ENCODE results near the gene CIB1.
"Not testable (repeated sequence)": the region's sequence is repeated elsewhere in the genome, so short reads cannot be mapped to it uniquely, and the experiment has no call there.

Gene CIB1

GRCh38 chr15:90233387-90234095, at the start of gene CIB1:
Gene CIB1 (minus strand): TSS chr15:90233941. CDS start chr15:90233885, 56 bp downstream.
- peak; percentile 99 for DNase-seq

DNA sequence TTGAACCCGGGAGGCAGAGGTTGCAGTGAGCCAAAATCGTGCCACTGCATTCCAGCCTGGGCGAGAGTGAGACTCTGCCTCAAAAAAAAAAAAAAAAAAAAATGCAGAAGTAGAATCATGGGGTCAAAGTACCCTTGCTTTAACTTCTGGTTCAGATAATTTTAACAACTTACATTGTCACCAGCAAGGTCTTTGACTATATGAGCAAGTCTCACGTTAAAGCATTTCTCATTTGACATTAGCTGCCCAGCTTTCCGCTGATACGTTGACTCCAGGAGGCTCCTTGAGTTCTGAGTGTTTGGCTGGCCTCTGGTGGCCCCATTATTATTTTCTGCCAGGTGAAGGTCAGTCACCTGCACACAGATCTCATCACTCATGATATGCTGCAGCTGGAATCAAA, 47.9 kb upstream of the CIB1 start:
- DNase-seq, result not testable (repeated sequence)

DNA sequence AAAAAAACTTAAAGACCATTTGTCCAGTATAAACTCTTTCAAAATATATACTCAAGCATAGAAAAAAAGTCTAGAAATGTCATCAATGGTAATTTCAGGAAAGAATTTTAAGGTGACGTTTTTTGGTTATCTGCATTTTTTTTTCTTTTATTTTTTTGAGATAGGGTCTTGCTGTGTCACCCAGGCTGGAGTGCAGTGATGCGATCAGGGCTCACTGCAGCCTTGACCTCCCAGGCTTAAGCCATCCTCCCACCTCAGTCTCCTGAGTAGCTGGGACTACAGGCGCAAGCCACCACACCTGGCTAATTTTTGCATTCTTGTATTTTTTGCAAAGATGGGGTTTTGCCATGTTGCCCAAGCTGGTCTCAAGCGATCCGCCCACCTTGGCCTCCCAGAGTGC, 47.0 kb upstream of the CIB1 start:
- not testable (repeated sequence) for DNase-seq

- not testable (repeated sequence) for DNase-seq
These were observed 44.7 kb upstream of the CIB1 start for GRCh38 chr15:90278467-90278866.

GRCh38 chr15:90271459-90272166, 37.9 kb upstream of the CIB1 start:
- no peak for DNase-seq

DNA sequence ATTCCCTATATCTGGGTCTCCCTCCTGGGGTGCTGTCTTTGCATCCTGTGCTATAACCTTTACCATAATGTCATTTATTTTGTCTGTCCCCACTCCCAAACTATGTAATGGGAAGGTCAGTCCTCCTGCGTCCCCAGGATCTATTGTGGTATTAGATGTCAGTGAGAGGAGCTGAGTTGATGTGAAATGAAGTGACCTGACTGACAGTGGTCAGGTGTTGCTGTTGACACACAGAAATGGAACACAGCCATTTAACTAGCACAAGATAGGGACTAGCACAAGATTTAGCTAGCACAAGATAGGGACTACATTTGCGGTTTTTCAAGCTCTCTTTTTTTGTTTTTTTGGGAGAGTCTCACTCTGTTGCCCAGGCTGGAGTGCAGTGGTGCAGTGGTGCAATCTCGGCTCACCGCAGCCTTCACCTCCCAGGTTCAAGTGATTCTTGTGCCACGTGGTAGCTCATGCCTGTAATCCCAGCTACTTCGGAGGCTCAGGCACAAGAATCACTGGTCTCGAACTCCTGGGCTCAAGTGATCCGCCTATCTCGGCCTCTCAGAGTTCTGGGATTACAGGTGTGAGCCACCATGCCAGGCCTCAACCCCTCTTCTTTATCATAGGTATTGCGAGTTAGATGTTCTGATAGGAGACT, 36.9 kb upstream of the CIB1 start:
- DNase-seq, result no peak

GRCh38 chr15:90268415-90268814, 34.7 kb upstream of the CIB1 start:
- DNase-seq, result no peak

DNA sequence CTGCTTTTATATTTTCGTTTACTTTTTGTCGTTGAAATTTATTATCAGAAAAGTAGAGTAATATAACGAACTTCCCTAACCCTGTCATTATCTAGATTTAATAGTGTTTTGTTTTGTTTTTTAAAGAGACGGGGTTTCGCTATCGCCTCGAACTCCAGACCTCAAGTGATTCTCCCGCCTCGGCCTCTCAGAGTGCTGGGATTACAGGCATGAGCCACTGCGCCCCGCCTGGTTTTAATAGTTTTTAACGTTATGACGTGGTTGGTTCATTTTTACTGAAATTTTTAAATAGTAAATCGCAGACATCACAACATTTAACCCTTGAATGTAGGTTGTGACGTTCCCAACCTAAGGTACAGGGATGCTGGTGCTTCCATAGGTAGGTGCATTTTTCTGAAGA, 32.7 kb upstream of the CIB1 start:
- DNase-seq, result peak; percentile 41

- no peak for DNase-seq
These were observed 32.3 kb upstream of the CIB1 start for GRCh38 chr15:90266061-90266431.

DNA sequence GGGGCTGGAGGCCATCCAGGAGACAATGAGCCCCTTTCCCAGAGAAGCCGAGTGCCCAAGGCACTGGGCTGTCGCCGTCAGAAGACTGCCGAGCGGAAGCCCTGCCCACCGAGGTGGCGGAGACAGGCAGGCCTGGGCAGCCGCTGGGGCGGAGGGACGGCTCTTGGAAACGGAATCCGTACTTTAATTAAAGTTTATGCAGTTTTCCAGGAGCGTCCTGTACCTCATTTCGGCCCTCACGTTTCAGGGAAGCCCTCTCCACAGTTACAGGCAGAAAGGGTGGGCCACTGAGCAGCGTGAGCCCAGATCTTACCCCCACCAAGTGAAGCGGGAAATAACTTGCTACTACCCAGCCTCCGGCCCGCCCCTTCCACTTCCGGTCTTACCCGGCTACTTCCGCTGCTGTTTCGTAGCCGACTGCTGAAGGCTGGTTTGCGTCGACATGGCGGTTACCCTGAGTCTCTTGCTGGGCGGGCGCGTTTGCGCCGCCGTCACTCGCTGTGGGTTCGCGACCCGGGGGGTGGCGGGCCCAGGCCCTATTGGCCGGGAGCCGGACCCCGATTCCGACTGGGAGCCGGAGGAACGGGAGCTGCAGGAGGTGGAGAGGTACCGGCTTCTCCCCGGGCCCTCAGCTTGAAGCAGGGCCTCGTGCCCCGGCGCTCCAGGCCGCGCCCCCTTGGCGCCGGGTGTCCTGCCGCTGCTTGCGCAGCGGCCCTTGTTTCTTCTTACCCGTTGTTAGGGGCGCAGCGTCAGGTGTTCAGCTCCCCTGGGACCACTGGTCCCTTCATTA, 31.7 kb upstream of the CIB1 start, which contains the start of gene NGRN:
NGRN (plus strand) TSS at position 402 of the 790 bp plus-strand sequence; CDS start at position 443, 41 bp downstream.
- peak; percentile 97 for DNase-seq

GRCh38 chr15:90264671-90265070, 30.9 kb upstream of the CIB1 start:
- DNase-seq, result no peak

GRCh38 chr15:90262426-90262825, 28.7 kb upstream of the CIB1 start:
- DNase-seq, result no peak

GRCh38 chr15:90261811-90262210, 28.1 kb upstream of the CIB1 start:
- DNase-seq, result no peak

- DNase-seq, result not testable (repeated sequence)
These were observed 27.0 kb upstream of the CIB1 start for GRCh38 chr15:90260731-90261130.

DNA sequence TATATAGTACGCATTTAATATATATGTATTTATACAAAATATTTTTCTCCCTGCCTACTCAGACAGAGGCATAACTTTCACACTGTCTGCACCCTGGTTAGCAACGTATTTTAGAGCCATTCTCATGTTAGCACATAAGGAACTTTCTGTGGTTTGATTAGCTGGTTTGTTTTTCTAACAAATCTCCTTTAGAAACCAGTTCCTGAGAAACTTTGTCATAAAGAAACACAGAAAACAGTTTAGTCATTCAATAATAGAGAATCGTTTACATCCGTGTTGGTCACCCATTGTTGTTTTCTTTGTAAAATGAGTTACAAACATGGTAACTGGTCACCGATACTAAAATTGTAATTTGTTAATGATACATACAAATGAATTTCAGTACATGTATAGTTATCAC, 25.8 kb upstream of the CIB1 start:
- no peak for DNase-seq

GRCh38 chr15:90257776-90258175, 24.0 kb upstream of the CIB1 start:
- DNase-seq, result no peak

GRCh38 chr15:90249203-90249863, 15.6 kb upstream of the CIB1 start, which contains the start of gene TTLL13:
Gene TTLL13 (plus strand): TSS chr15:90249556. CDS start chr15:90250631, 1,075 bp downstream.
- peak; percentile 89 for DNase-seq

DNA sequence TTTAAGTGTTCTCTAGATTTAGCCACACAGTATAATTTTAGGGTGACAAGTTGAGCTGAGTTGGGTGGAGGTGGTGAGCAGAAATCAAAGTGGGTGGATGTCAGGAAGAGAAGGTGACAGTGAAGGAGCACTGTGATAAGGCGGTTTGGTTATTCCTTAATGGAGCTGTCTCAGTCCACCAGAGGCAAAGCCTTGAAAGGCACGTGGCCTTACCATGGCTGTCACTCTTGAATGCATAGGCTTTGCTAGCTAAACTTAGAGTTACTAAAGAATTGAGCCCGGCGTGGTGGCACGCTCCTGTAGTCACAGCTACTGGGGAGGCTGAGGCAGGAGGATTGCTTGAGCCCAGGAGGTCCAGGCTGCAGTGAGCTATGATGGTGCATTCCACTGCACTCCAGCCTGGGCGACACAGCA, 15.1 kb upstream of the CIB1 start:
- DNase-seq, result no peak

DNA sequence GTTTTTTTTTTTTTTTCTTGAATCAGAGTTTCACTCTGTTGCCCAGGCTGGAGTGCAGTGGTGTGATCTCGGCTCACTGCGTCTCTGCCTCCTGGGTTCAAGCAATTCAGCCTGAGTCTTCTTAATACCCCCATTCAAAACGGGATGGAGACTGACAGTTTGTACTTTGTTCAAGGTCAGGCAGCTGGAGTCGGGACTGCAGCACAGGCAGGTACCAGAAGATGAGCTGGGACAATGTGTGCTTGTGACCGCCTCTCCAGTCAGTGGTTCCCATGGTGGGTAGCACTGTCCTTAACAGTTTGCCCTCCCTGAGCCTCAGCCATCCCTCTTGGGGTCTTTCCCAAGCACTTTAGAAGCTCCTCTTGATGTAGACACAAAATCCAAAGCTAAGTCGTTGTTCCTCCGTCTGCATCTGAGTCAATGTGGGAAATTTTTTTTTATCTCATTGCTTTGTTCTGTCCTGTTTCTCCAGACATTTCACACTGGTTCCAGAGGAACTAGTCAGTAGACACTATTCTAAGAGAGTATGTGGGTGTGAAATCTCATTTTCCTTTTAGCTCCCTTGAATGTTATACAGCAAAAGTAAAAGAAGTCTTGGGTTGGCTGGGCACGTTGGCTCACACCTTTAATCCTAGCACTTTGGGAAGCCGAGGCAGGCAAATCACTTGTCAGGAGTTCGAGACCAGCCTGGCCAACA, 10.3 kb upstream of the CIB1 start:
- no peak for DNase-seq

DNA sequence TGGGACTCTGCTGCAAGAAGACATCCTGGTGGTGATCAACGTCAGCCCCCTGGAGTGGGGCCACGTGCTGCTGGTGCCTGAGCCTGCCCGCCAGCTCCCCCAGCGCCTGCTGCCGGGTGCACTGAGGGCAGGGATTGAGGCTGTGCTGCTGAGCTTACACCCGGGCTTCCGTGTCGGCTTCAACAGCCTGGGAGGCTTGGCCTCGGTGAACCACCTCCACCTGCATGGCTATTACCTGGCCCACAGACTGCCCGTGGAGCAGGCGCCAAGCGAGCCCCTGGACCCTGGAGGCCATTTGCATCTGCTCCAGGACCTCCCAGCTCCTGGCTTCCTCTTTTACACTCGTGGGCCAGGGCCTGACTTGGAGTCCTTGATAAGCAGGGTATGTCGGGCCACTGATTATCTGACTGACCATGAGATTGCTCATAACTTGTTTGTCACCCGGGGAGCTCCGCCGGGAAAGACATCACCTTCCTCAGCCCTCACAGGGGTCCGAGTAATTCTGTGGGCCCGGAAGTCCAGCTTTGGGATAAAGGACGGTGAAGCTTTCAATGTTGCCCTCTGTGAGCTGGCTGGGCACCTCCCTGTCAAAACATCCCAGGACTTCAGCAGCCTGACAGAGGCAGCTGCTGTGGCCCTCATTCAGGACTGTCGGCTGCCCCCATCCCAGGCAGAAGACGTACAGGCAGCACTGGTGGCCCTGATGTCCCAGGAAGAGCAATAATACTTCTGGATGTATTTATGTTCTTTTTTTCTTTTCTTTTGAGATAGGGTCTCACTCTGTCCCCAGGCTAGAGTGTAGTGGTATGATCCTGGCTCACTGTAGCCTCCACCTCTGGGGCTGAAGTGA, 7.8 kb upstream of the CIB1 start:
- no peak for DNase-seq

- DNase-seq, result no peak
These were observed 7.1 kb upstream of the CIB1 start for GRCh38 chr15:90240856-90241255.

All from right forelimb (tissue), 1 donor.